Heart right ventricle (tissue), 16 donors: ENCODE results near the gene SRC. TPM values are rescaled to one million over a fixed set of nuclear protein-coding genes. Genes with fewer than 3 reads are reported as not detected.

Experiments used
- ATAC-seq, 8 donors: fragments of 200-7000 bp; cut with Tn5 transposase; one replicate each; pipeline ENCODE4 v1.9.1; 2020; ENCODE audit warnings: mild to moderate bottlenecking in 8 of 8, moderate library complexity in 8 of 8, moderate number of reproducible peaks in 1 of 8
- DNase-seq, 2 donors: peaks; one replicate each; pipeline ENCODE4 v3.0.0-alpha.2; 2020
- H3K27ac ChIP-seq, 10 donors: fragments of 200-600 bp; sonication (generic) in 2 of 10; one replicate each; pipeline versions ENCODE4 v1.5.0 to v1.8.0; 2020 to 2022; ENCODE audit warnings: mild to moderate bottlenecking in 3 of 10
- H3K27me3 ChIP-seq, 7 donors: fragments of 200-600 bp; one replicate each; pipeline ENCODE4 v1.8.0; 2021 to 2022; ENCODE audit warnings: mild to moderate bottlenecking in 2 of 7
- H3K36me3 ChIP-seq, 9 donors: fragments of 200-600 bp; sonication (generic) in 1 of 9; one replicate each; pipeline versions ENCODE4 v1.5.0 to v1.8.0; 2020 to 2022; ENCODE audit warnings: mild to moderate bottlenecking in 2 of 9
- H3K4me1 ChIP-seq, 9 donors: fragments of 200-600 bp; sonication (generic) in 1 of 9; one replicate each; pipeline versions ENCODE4 v1.5.0 to v1.8.0; 2020 to 2022; ENCODE audit warnings: mild to moderate bottlenecking in 4 of 9
- H3K4me3 ChIP-seq, 10 donors: fragments of 200-600 bp; sonication (generic) in 2 of 10; one replicate each; pipeline versions ENCODE4 v1.5.0 to v1.8.0; 2020 to 2022; ENCODE audit warnings: mild to moderate bottlenecking in 7 of 10, moderate library complexity in 2 of 10
- H3K9me3 ChIP-seq, 11 donors: fragments of 200-600 bp in 10 of 11; sonication (generic) in 2 of 11; one replicate each; pipeline versions ENCODE4 v1.5.0 to v1.8.0; 2013 to 2022; ENCODE audit warnings: mild to moderate bottlenecking in 2 of 11, control low read depth in 1 of 11, moderate library complexity in 1 of 11
- WGBS, 2 donors: extraction: QIAGEN DNeasy Blood & Tissue Kit; methylation state at CpG; one replicate each; pipeline ENCODE4 v1.1.7; 2013; ENCODE audit warnings: inconsistent platforms in 1 of 2; 5-methylcytosine and 5-hydroxymethylcytosine counted together
- intact Hi-C, 10 donors: fragments of 100-400 bp; cut with DNase I; formaldehyde crosslinking; loops; one replicate each; pipeline versions ENCODE4 v1.11.1 to v1.14.2; 2022
- polyA plus RNA-seq, 2 donors: library from polyadenylated mRNA; stranded (reverse); fragments of 200-250 nt; gene quantifications; one replicate each; pipeline ENCODE4 v1.2.3, GENCODE V29; 2013
- total RNA-seq, 10 donors: library from RNA; stranded (reverse); fragmentation: NEBNext Ultra II Directional in 3 of 10; extraction: Animal tissue kit (Norgen Biotek cat#: 25700) in 3 of 10; gene quantifications; one replicate each; pipeline versions ENCODE4 v1.2.1 to v1.2.4, GENCODE V29; 2021 to 2023
- TF ChIP-seq, protein P1 (sequence below), 9 donors: fragments of 200-600 bp; sonication (generic) in 2 of 9; IDR thresholded peaks; one replicate each; pipeline versions ENCODE4 v1.5.0 to v1.8.0; 2021 to 2022; ENCODE audit warnings: antibody characterized with exemption in 9 of 9, mild to moderate bottlenecking in 5 of 9, moderate library complexity in 1 of 9
- donor health status: Arrhythmogenic right ventricular cardiomyopathy.
- donor health status: ischemic (EF 13 %, LVEDD 7.1; RV severe dilation, severe dysfunction).
- donor health status: healthy with polysubstance abuse.
- donor health status: DM: no; HTN: yes; CAD: no.
- donor health status: DM: no; HTN: no; CAD: no.
- donor health status: ischemic (EF 25% LVEDD 6.9; RV normal size, moderate dysfunction).
- donor health status: ischemic (EF 25% LVEDD 5.7; RV mildly dilated, moderate dysfunction).
- donor health status: healthy.
- donor health status: DM: yes; HTN: yes; CAD: no.
- donor health status: Ischemic cardiomyopathy.
- donor health status: ischemic (EF 35%, LVEDD 5.7; RV mildly dilated, moderate dysfunction).
- donor health status: nonischemic (EF 11% LVEDD 7.7; RV severe dilation, severe dysfunction).
- donor health status: DM: yes; HTN: yes; CAD: no.
- donor health status: PGD.
- donor health status: ischemic (EF 29% LVEDD 5.4; RV normal size, mild dysfunction).
- donor health status: nonischemic (EF 23%, LVEDD 6.1; RV moderate dilation, normal function).

Gene SRC
- total and polyA plus RNA-seq, 12 donors, result 1.9 to 10.8 (median 4.2) TPM

DNA sequence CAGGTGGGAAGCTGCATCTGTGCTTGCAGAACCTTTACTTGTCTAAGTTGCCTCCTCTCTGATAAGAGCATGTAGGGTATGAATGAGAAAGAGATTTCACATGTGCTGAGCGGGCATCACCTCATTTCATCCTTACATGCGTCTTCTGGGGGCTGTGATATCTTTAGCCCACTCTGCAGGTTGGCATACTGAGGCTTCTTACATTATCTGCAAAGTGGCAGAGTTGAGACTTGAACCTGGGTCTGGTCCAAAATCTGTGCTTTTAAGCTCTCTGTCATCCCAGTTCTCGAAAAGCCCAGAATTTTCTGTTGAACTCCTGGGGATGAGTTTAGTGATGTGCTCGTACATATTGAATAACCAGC, 2.0 kb upstream of the SRC start:
- intact Hi-C loops, result no loop called here
- Histone ChIP-seq H3K27ac (no peak overlapping the region), H3K4me1 (peaks cover 0 to 30% (median 9%) of the 10 kb centered on the region in 9 donors), H3K27me3 (peaks cover 0 to 22% (median 0%) of the 10 kb centered on the region in 7 donors), H3K36me3 (no peaks in the 10 kb centered on the region), H3K4me3 (no peak overlapping the region), H3K9me3 (no peaks in the 10 kb centered on the region)
- TF ChIP-seq, protein P1, sequence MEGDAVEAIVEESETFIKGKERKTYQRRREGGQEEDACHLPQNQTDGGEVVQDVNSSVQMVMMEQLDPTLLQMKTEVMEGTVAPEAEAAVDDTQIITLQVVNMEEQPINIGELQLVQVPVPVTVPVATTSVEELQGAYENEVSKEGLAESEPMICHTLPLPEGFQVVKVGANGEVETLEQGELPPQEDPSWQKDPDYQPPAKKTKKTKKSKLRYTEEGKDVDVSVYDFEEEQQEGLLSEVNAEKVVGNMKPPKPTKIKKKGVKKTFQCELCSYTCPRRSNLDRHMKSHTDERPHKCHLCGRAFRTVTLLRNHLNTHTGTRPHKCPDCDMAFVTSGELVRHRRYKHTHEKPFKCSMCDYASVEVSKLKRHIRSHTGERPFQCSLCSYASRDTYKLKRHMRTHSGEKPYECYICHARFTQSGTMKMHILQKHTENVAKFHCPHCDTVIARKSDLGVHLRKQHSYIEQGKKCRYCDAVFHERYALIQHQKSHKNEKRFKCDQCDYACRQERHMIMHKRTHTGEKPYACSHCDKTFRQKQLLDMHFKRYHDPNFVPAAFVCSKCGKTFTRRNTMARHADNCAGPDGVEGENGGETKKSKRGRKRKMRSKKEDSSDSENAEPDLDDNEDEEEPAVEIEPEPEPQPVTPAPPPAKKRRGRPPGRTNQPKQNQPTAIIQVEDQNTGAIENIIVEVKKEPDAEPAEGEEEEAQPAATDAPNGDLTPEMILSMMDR (IDR thresholded peaks at IDR 0.05), result no peak
- DNase-seq, result no peak
- 86 to 89% methylated on average over 4 of the region's 4 CpGs for WGBS, 2 donors
- no peak for ATAC-seq

DNA sequence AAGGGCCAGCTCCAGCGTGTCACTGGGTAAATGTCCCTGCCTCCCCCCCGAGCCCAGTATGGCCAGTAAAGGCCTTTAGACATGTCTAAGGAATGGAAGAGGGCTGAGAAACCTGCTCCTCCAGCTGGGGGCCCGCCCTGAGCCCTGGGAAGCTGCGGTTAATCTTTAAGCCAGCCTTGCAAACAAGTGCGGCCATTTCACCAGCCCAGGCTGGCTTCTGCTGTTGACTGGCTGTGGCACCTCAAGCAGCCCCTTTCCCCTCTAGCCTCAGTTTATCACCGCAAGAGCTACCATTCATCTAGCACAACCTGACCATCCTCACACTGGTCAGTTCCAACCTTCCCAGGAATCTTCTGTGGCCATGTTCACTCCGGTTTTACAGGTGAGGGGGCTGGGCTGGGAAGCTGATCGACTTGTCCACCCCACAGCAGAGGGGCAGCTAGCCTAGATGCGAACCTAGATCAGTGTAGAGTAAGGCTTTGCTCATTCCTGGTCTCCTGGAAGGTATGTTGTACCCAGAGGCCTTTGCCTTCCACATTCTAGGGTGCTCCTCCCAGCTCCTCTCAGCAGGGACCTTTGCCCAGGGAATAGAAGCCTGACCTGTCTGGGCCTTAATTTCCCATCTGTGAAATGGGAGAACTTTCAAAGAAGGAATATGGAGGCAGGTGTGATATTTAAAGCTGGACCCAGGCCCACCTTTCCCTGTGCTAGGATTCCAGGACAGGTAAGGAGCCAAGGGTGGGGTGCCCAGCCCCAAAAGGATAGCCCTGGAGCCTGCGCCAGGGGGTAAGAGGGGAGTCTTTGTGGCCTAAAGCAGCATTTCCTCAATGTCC, 1.2 kb upstream of the SRC start:
- H3K36me3 ChIP-seq, result no peaks in the 10 kb centered on the region
- ATAC-seq (no peak), DNase-seq (no peak)
- intact Hi-C loops, result loop anchor here in 2 of 10 donors (5.0 kb wide), 2 partner anchors 37 to 52 kb away; no protein-coding TSS in a partner anchor
- WGBS, 2 donors, result 88 to 89% methylated on average over 10 of the region's 10 CpGs
- H3K4me3 ChIP-seq, result no peak overlapping the region
- peaks cover 0 to 22% (median 0%) of the 10 kb centered on the region in 7 donors for H3K27me3 ChIP-seq
- H3K9me3 ChIP-seq, result no peaks in the 10 kb centered on the region
- TF ChIP-seq, protein P1 (IDR thresholded peaks at IDR 0.05), result no peak
- H3K4me1 ChIP-seq, result peaks cover 0 to 37% (median 9%) of the 10 kb centered on the region in 9 donors
- H3K27ac ChIP-seq, result peak overlapping the region in 2 of 10 donors; percentile 58 to 74

DNA sequence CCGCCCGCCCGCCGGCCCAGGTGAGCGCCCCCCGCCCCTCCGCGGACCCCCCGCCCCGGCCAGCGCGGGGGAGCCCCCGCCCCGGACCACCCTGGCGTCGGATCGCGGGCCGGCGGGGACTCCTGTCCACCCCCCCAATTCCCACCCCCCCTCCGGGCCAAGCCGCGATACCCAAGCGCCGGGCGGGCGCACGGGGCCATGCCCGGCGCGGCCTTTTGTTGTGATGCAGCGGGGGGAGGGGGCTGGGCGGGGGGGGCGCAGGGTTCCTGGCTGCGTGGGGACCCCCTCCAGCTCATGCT, 245 bp downstream of the SRC start:
- intact Hi-C loops, result loop anchor here in 2 of 10 donors (5.0 kb wide), 2 partner anchors 39 to 54 kb away; no protein-coding TSS in a partner anchor
- peaks cover 0 to 22% (median 0%) of the 10 kb centered on the region in 7 donors for H3K27me3 ChIP-seq
- 0 to 3% methylated on average over 1 to 34 of the region's 35 CpGs for WGBS, 2 donors
- no peaks in the 10 kb centered on the region for H3K9me3 ChIP-seq
- peak overlapping the region; percentile 38 to 76 (median 66) for H3K4me3 ChIP-seq
- peaks cover 0 to 47% (median 9%) of the 10 kb centered on the region in 9 donors for H3K4me1 ChIP-seq
- H3K36me3 ChIP-seq, result no peaks in the 10 kb centered on the region
- TF ChIP-seq, protein P1 (IDR thresholded peaks at IDR 0.05), result no peak
- ATAC-seq (peak in 1 of 8 donors; percentile 13), DNase-seq (no peak)
- H3K27ac ChIP-seq, result peak overlapping the region in 9 of 10 donors; percentile 58 to 85 (median 70)

DNA sequence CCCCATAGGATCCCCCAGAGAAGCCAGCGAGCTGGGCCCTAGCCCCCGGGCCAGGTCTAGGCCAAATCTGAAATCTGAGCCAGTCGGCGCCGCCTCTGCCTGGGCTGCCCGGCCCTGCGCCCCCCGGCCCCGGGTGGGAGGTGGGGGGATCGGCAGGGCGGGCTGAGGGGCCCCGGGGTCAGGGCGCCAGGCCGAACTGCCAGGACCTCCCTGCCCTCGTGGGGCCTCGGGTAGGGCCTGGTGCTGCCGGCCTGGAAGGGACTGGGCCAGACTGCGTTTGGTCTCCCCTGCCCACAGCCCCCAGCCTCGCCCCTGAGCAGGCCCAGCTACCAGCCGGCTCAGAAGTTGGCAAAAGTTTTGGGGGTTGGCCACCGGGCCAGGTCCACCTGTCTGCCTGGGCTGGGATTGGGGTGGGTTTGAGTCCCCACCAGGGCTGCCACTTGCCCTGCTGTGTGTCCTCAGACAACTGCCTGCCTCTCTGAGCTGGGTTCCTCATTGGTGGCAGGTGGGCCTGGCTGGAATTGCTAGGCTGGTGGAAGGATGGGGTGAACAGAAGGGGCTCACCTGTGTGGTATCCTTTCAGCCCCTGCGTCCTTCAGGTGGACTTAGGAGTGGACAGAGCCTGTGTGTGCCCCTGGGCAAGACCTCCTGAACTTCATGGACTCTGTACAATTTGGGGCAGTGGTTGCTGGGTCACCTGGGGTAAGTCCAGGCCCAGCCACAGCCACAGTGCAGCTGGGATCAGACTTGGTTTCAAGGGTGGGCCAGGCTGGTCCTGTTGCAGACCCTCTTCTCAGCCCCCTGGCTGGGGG, 801 bp downstream of the SRC start:
- H3K36me3 ChIP-seq, result no peaks in the 10 kb centered on the region
- DNase-seq, result no peak
- H3K4me3 ChIP-seq, result peak overlapping the region; percentile 38 to 76 (median 66)
- peak overlapping the region in 9 of 10 donors; percentile 58 to 85 (median 70) for H3K27ac ChIP-seq
- peaks cover 0 to 47% (median 9%) of the 10 kb centered on the region in 9 donors for H3K4me1 ChIP-seq
- peaks cover 0 to 22% (median 0%) of the 10 kb centered on the region in 7 donors for H3K27me3 ChIP-seq
- 31 to 34% methylated on average over 22 of the region's 22 CpGs for WGBS, 2 donors
- ATAC-seq, result peak in 5 of 8 donors; percentile 4 to 39 (median 20)
- H3K9me3 ChIP-seq, result no peaks in the 10 kb centered on the region
- intact Hi-C loops, result loop anchor here in 2 of 10 donors (5.0 kb wide), 2 partner anchors 39 to 54 kb away; no protein-coding TSS in a partner anchor
- TF ChIP-seq, protein P1 (IDR thresholded peaks at IDR 0.05), result no peak
